Choroid plexus epithelial cell (primary cell): ENCODE results near the gene LIG4.

Experiments
- DNase-seq: peaks from one replicate; pipeline ENCODE4 v3.0.0-alpha.2; 2010; ENCODE audit warnings: low read depth
- H3K4me3 ChIP-seq: 2 replicates; pipeline ENCODE4 v1.5.1; 2011; ENCODE audit warnings: low read depth, mild to moderate bottlenecking, control low read depth, low read length, moderate library complexity
- CTCF ChIP-seq: conservative IDR thresholded peaks from 2 replicates; pipeline ENCODE4 v1.5.1; 2011; ENCODE audit warnings: low read depth, mild to moderate bottlenecking, control low read depth, inconsistent platforms, low read length, moderate library complexity

The LIG4 gene

GRCh38 chr13:108194435-108194936, 20.9 kb downstream of the LIG4 start:
- no peak for DNase-seq
- no peak overlapping the region for H3K4me3 ChIP-seq
- TF ChIP-seq CTCF: no peak

GRCh38 chr13:108193806-108194205, 21.5 kb downstream of the LIG4 start:
- no peak for TF ChIP-seq CTCF
- no peak overlapping the region for H3K4me3 ChIP-seq
- no peak for DNase-seq

GRCh38 chr13:108190897-108191296, 24.4 kb downstream of the LIG4 start:
- no peak for TF ChIP-seq CTCF
- no peak overlapping the region for H3K4me3 ChIP-seq
- peak; percentile 5 for DNase-seq

GRCh38 chr13:108188260-108188659, 27.1 kb downstream of the LIG4 start:
- DNase-seq: no peak
- no peak overlapping the region for H3K4me3 ChIP-seq
- TF ChIP-seq CTCF: no peak

GRCh38 chr13:108185223-108185622, 30.1 kb downstream of the LIG4 start:
- DNase-seq: no peak
- TF ChIP-seq CTCF: no peak
- H3K4me3 ChIP-seq: no peak overlapping the region

- H3K4me3 ChIP-seq: no peak overlapping the region
- TF ChIP-seq CTCF: no peak
- no peak for DNase-seq
Observed at GRCh38 chr13:108182652-108183051, 32.7 kb downstream of the LIG4 start.

- no peak overlapping the region for H3K4me3 ChIP-seq
- no peak for TF ChIP-seq CTCF
- DNase-seq: no peak
Observed at GRCh38 chr13:108178078-108178477, 37.3 kb downstream of the LIG4 start.
